ENCODE results near the gene PDZRN4. TPM values are rescaled to one million over a fixed set of nuclear protein-coding genes. Genes with fewer than 3 reads are reported as not detected.

The PDZRN4 gene
- total RNA-seq, 6 donors from 2014 or later = 0.17 to 1.3 (median 0.61) TPM; not detected in 1

DNA sequence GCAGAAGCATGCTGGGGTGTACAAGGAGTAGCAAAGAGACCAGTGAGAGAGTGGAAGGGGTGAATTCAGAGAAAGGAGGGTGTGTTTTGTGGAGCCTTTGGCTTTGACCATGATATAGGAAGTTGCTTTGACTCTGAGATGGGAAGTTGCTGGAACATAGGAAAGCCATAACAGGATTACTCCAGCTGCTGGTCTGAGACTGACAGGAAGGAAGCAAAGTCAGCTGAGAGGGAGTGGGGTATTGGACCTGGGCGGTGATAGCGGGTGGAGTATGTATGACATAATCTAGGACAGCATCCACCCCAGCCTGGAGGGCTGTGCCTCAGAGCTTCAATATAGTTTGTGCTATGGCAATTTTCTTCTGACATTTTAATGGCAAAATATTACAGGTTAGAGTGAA, 324.4 kb downstream of the PDZRN4 start:
- WGBS, 2 donors = 43 to 50% methylated on average over 2 of the region's 2 CpGs
- peak in 1 of 2 donors; percentile 66 for ATAC-seq (ENCODE audit: low FRiP score in 2 of 2)

GRCh38 chr12:41514021-41514777, 326.1 kb downstream of the PDZRN4 start:
- H3K27me3 ChIP-seq = no peaks in the 10 kb centered on the region
- H3K9me3 ChIP-seq = no peaks in the 10 kb centered on the region
- H3K4me3 ChIP-seq = no peak overlapping the region
- no peak for DNase-seq
- ATAC-seq (ENCODE audit: low FRiP score in 2 of 2) = peak in 1 of 2 donors; percentile 62
- no peaks in the 10 kb centered on the region for H3K36me3 ChIP-seq
- WGBS, 2 donors = 46 to 58% methylated on average over 4 of the region's 4 CpGs
- peaks cover 0 to 16% (median 10%) of the 10 kb centered on the region in 4 donors for H3K4me1 ChIP-seq
- TF ChIP-seq POLR2AphosphoS5 (IDR thresholded peaks at IDR 0.05) (no peak), EP300 (IDR thresholded peaks at IDR 0.05) (peak in 1 of 4 donors; percentile 19)
- no peak overlapping the region for H3K27ac ChIP-seq

More for the DNA sequence above, 324.4 kb downstream of the PDZRN4 start:
- peak in 1 of 2 donors; percentile 24 for DNase-seq
- Histone ChIP-seq H3K4me1 (peaks cover 0 to 16% (median 10%) of the 10 kb centered on the region in 4 donors), H3K9me3 (no peaks in the 10 kb centered on the region), H3K4me3 (no peak overlapping the region), H3K27ac (peak overlapping the region in 2 of 4 donors; percentile 21 to 23), H3K36me3 (no peaks in the 10 kb centered on the region), H3K27me3 (no peaks in the 10 kb centered on the region)
- TF ChIP-seq, protein P1, sequence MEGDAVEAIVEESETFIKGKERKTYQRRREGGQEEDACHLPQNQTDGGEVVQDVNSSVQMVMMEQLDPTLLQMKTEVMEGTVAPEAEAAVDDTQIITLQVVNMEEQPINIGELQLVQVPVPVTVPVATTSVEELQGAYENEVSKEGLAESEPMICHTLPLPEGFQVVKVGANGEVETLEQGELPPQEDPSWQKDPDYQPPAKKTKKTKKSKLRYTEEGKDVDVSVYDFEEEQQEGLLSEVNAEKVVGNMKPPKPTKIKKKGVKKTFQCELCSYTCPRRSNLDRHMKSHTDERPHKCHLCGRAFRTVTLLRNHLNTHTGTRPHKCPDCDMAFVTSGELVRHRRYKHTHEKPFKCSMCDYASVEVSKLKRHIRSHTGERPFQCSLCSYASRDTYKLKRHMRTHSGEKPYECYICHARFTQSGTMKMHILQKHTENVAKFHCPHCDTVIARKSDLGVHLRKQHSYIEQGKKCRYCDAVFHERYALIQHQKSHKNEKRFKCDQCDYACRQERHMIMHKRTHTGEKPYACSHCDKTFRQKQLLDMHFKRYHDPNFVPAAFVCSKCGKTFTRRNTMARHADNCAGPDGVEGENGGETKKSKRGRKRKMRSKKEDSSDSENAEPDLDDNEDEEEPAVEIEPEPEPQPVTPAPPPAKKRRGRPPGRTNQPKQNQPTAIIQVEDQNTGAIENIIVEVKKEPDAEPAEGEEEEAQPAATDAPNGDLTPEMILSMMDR (IDR thresholded peaks at IDR 0.05) = no peak
- peak in 1 of 2 donors; percentile 33 for TF ChIP-seq POLR2AphosphoS5 (IDR thresholded peaks at IDR 0.05)

- H3K27ac ChIP-seq = no peak overlapping the region
- H3K27me3 ChIP-seq = no peaks in the 10 kb centered on the region
- peaks cover 0 to 16% (median 10%) of the 10 kb centered on the region in 4 donors for H3K4me1 ChIP-seq
- H3K4me3 ChIP-seq = no peak overlapping the region
- H3K36me3 ChIP-seq = no peaks in the 10 kb centered on the region
- WGBS, 2 donors = 91 to 93% methylated on average over 3 of the region's 3 CpGs
- no peak for DNase-seq
- H3K9me3 ChIP-seq = no peaks in the 10 kb centered on the region
- ATAC-seq (ENCODE audit: low FRiP score in 2 of 2) = no peak
- TF ChIP-seq, protein P1 (IDR thresholded peaks at IDR 0.05) = no peak
- TF ChIP-seq POLR2AphosphoS5 (IDR thresholded peaks at IDR 0.05) = no peak
- TF ChIP-seq EP300 (IDR thresholded peaks at IDR 0.05) = no peak
- no peak for TF ChIP-seq POLR2A (IDR thresholded peaks at IDR 0.05)
Observed at GRCh38 chr12:41514907-41515306, 326.8 kb downstream of the PDZRN4 start.

GRCh38 chr12:41515953-41516352, 327.8 kb downstream of the PDZRN4 start:
- Histone ChIP-seq H3K36me3 (no peaks in the 10 kb centered on the region), H3K4me3 (no peak overlapping the region), H3K9me3 (no peaks in the 10 kb centered on the region), H3K4me1 (peaks cover 0 to 16% (median 10%) of the 10 kb centered on the region in 4 donors), H3K27ac (no peak overlapping the region), H3K27me3 (no peaks in the 10 kb centered on the region)
- no peak for DNase-seq
- ATAC-seq (ENCODE audit: low FRiP score in 2 of 2) = no peak
- TF ChIP-seq, protein P1 (IDR thresholded peaks at IDR 0.05) = no peak
- TF ChIP-seq POLR2AphosphoS5 (IDR thresholded peaks at IDR 0.05) (no peak), POLR2A (IDR thresholded peaks at IDR 0.05) (no peak), EP300 (IDR thresholded peaks at IDR 0.05) (no peak)
- 75 to 82% methylated on average over 3 of the region's 3 CpGs for WGBS, 2 donors

GRCh38 chr12:41520869-41521268, 332.7 kb downstream of the PDZRN4 start:
- no peak for ATAC-seq (ENCODE audit: low FRiP score in 2 of 2)

More at GRCh38 chr12:41520869-41521268, 332.7 kb downstream of the PDZRN4 start:
- Histone ChIP-seq H3K27me3 (no peaks in the 10 kb centered on the region), H3K4me1 (peaks cover 4 to 16% (median 6%) of the 10 kb centered on the region in 4 donors), H3K27ac (no peak overlapping the region), H3K9me3 (no peaks in the 10 kb centered on the region), H3K36me3 (no peaks in the 10 kb centered on the region), H3K4me3 (no peak overlapping the region)
- 88 to 90% methylated on average over 3 of the region's 3 CpGs for WGBS, 2 donors
- no peak for TF ChIP-seq POLR2A (IDR thresholded peaks at IDR 0.05)
- TF ChIP-seq, protein P1 (IDR thresholded peaks at IDR 0.05) = no peak
- TF ChIP-seq EP300 (IDR thresholded peaks at IDR 0.05) = no peak
- no peak for TF ChIP-seq POLR2AphosphoS5 (IDR thresholded peaks at IDR 0.05)
- no peak for DNase-seq
